Spleen (tissue), 7 donors: ENCODE data around the gene TAS2R40.
"Not testable (repeated sequence)": the region's sequence is repeated elsewhere in the genome, so short reads cannot be mapped to it uniquely, and the experiment has no call there.

Source experiments
- POLR2A ChIP-seq, 3 donors: fragments of 450-650 bp; IDR thresholded peaks; one replicate each; pipeline ENCODE4 v1.5.1; 2017; ENCODE audit warnings: antibody characterized with exemption in 3 of 3, mild to moderate bottlenecking in 1 of 3
- TF ChIP-seq, protein P1 (sequence below), 11 experiments: fragments of 200-600 bp in 7 of 11; fragments of 450-650 bp in 4 of 11; sonication (generic) in 4 of 11; IDR thresholded peaks in 8 of 11; conservative IDR thresholded peaks in 3 of 11; 1 replicate in 7 of 11; 2 replicates in 4 of 11; pipeline versions ENCODE4 v1.4.0 to v1.8.0; 2016 to 2021; ENCODE audit warnings: antibody characterized with exemption in 11 of 11, inconsistent platforms in 4 of 11, mild to moderate bottlenecking in 1 of 11
- donor health status: DM: no; HTN: no; CAD: no; lungs with moderate emphysema.
- donor health status: DM: no; HTN: no; CAD: no.
- donor health status: DM: no; HTN: no; CAD: no.

GRCh38 chr7:143180771-143181170 lies 41.1 kb upstream of the TAS2R40 start:
- not testable (repeated sequence) for TF ChIP-seq POLR2A (IDR thresholded peaks at IDR 0.05)
- TF ChIP-seq, protein P1, sequence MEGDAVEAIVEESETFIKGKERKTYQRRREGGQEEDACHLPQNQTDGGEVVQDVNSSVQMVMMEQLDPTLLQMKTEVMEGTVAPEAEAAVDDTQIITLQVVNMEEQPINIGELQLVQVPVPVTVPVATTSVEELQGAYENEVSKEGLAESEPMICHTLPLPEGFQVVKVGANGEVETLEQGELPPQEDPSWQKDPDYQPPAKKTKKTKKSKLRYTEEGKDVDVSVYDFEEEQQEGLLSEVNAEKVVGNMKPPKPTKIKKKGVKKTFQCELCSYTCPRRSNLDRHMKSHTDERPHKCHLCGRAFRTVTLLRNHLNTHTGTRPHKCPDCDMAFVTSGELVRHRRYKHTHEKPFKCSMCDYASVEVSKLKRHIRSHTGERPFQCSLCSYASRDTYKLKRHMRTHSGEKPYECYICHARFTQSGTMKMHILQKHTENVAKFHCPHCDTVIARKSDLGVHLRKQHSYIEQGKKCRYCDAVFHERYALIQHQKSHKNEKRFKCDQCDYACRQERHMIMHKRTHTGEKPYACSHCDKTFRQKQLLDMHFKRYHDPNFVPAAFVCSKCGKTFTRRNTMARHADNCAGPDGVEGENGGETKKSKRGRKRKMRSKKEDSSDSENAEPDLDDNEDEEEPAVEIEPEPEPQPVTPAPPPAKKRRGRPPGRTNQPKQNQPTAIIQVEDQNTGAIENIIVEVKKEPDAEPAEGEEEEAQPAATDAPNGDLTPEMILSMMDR (IDR thresholded peaks at IDR 0.05 in 8 of 11, conservative IDR thresholded peaks at IDR 0.05 in 3 of 11): not testable (repeated sequence)
